ENCODE results near the gene GDPD5.

The GDPD5 gene

GRCh38 chr11:75525433-75526191, at the start of gene GDPD5:
Gene GDPD5 (minus strand): TSS chr11:75525941. CDS start chr11:75477735, 48,206 bp downstream.
- DNase-seq: peak; percentile 90

GRCh38 chr11:75574698-75575602, 49.2 kb upstream of the GDPD5 start:
- DNase-seq: no peak

- DNase-seq: no peak
Measured at GRCh38 chr11:75572744-75573143, 47.0 kb upstream of the GDPD5 start.

- no peak for DNase-seq
Measured at GRCh38 chr11:75571625-75572024, 45.9 kb upstream of the GDPD5 start.

GRCh38 chr11:75570559-75571139, 44.9 kb upstream of the GDPD5 start:
- DNase-seq: no peak

- no peak for DNase-seq
Measured at GRCh38 chr11:75568616-75569219, 43.0 kb upstream of the GDPD5 start.

- no peak for DNase-seq
Measured at GRCh38 chr11:75567971-75568370, 42.2 kb upstream of the GDPD5 start.

GRCh38 chr11:75566763-75567279, 41.1 kb upstream of the GDPD5 start:
- DNase-seq: no peak

GRCh38 chr11:75565916-75566762, 40.4 kb upstream of the GDPD5 start:
- DNase-seq: no peak

- DNase-seq: no peak
Measured at GRCh38 chr11:75565221-75565814, 39.6 kb upstream of the GDPD5 start.

GRCh38 chr11:75563978-75564552, 38.3 kb upstream of the GDPD5 start:
- DNase-seq: no peak

GRCh38 chr11:75563501-75563977, 37.8 kb upstream of the GDPD5 start:
- no peak for DNase-seq

- no peak for DNase-seq
Measured at GRCh38 chr11:75562836-75563484, 37.2 kb upstream of the GDPD5 start.

- DNase-seq: peak; percentile 91
Measured at GRCh38 chr11:75562048-75562835, 36.5 kb upstream of the GDPD5 start, which contains the start of gene SERPINH1. Gene SERPINH1 (plus strand): TSS chr11:75562253. CDS start chr11:75566350, 4,097 bp downstream.

GRCh38 chr11:75561426-75562047, 35.8 kb upstream of the GDPD5 start:
- no peak for DNase-seq

- DNase-seq: no peak
Measured at GRCh38 chr11:75560644-75561043, 34.9 kb upstream of the GDPD5 start.

GRCh38 chr11:75558939-75559843, 33.5 kb upstream of the GDPD5 start:
- no peak for DNase-seq
